BJ (cell line): Measurements from ENCODE around the gene LRIT2. TPM values are rescaled to one million over a fixed set of nuclear protein-coding genes. Genes with fewer than 3 reads are reported as not detected.

Experiments
- CTCF ChIA-PET: fragments of 350-600 bp; formaldehyde crosslinking; extraction: SDS; loops from one replicate; lab custom pipeline; 2021; ENCODE audit warnings: antibody characterized with exemption, inconsistent platforms; lab: Yijun Ruan, JAX
- POLR2A ChIA-PET: fragments of 300-600 bp; sonication (Branson Sonifier 250); formaldehyde crosslinking; extraction: SDS; loops from one replicate; lab custom pipeline; 2021; ENCODE audit warnings: antibody characterized with exemption; lab: Charles Lee
- DNase-seq: peaks from one replicate; pipeline ENCODE4 v3.0.0-alpha.2; 2011; ENCODE audit warnings: low read depth
- H3K27me3 ChIP-seq: 2 replicates; pipeline ENCODE4 v1.6.0; 2011; ENCODE audit warnings: low read length; ENCODE audit not compliant: control insufficient read depth, insufficient read depth
- H3K36me3 ChIP-seq: 2 replicates; pipeline ENCODE4 v1.5.1; 2011; ENCODE audit warnings: low read length; ENCODE audit not compliant: control insufficient read depth, insufficient read depth
- H3K4me3 ChIP-seq: 2 replicates; pipeline ENCODE4 v1.5.1; 2011; ENCODE audit warnings: low read depth, mild to moderate bottlenecking, control low read depth, low read length
- polyA plus RNA-seq: library from polyadenylated mRNA; depleted of rRNA; stranded (reverse); fragments of >200 nt; gene quantifications from 2 replicates; pipeline ENCODE4 v1.2.3, GENCODE V29; 2011
- TF ChIP-seq, protein P1 (sequence below): IDR thresholded peaks from 2 replicates; pipeline ENCODE4 v1.5.1; 2011; ENCODE audit warnings: low read depth, mild to moderate bottlenecking, control low read depth, inconsistent platforms, low read length, moderate library complexity; ENCODE audit not compliant: insufficient read depth

LRIT2 gene
- polyA plus RNA-seq, 1 experiment, result not detected

DNA sequence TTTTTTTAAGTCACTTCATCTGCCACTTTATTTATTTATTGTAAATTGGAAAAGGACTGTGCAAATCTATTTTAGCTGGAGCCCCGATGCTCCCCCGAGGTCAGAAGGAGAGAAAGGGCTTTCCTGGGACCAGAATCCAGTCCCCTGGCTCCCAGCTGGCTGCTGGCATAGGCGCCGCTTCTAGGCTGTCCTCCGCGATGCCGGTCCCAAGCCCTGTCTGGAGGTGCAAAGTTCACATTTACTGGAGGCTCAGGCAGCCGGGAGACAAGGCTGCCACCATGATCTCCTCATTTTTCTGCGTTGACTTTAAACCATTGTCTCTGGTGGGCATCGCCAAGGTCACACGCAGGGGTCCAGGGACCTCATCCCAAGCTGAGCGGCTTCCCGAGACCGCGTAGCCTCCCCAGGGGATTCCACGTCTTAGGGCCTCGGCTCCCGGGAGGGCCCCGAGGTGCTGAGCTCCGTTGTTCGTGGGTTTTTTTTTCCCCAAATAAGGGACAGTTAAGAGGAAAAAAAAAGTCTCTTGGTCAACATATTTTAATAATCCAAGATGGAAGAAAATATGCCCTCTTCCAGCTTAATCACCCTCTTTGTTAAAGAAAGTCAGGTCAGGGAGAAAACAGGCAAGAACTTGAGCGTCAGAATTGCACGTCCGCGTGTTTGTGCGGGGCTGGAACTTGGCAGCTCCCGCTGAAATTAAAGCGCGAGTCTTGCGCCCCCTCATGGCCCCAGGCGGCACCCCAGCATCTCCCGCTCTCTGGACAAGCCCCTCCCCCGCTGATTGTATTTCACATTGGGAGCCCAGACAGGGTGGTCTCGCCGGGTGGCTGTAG, 31.4 kb upstream of the LRIT2 start:
- Histone ChIP-seq H3K27me3 (peaks cover 7% of the 10 kb centered on the region; the same call in 1 of the 2 replicates), H3K36me3 (no peaks in the 10 kb centered on the region), H3K4me3 (no peak overlapping the region)
- ChIA-PET CTCF (interaction anchor here (0.6 to 2.1 kb wide), 5 partner anchors 10 to 1974 kb away, joined by 3 to 7 read pairs (median 3); no protein-coding TSS in a partner anchor), POLR2A (no interaction called here)
- DNase-seq, result no peak
- TF ChIP-seq, protein P1, sequence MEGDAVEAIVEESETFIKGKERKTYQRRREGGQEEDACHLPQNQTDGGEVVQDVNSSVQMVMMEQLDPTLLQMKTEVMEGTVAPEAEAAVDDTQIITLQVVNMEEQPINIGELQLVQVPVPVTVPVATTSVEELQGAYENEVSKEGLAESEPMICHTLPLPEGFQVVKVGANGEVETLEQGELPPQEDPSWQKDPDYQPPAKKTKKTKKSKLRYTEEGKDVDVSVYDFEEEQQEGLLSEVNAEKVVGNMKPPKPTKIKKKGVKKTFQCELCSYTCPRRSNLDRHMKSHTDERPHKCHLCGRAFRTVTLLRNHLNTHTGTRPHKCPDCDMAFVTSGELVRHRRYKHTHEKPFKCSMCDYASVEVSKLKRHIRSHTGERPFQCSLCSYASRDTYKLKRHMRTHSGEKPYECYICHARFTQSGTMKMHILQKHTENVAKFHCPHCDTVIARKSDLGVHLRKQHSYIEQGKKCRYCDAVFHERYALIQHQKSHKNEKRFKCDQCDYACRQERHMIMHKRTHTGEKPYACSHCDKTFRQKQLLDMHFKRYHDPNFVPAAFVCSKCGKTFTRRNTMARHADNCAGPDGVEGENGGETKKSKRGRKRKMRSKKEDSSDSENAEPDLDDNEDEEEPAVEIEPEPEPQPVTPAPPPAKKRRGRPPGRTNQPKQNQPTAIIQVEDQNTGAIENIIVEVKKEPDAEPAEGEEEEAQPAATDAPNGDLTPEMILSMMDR, result peak; percentile 61

DNA sequence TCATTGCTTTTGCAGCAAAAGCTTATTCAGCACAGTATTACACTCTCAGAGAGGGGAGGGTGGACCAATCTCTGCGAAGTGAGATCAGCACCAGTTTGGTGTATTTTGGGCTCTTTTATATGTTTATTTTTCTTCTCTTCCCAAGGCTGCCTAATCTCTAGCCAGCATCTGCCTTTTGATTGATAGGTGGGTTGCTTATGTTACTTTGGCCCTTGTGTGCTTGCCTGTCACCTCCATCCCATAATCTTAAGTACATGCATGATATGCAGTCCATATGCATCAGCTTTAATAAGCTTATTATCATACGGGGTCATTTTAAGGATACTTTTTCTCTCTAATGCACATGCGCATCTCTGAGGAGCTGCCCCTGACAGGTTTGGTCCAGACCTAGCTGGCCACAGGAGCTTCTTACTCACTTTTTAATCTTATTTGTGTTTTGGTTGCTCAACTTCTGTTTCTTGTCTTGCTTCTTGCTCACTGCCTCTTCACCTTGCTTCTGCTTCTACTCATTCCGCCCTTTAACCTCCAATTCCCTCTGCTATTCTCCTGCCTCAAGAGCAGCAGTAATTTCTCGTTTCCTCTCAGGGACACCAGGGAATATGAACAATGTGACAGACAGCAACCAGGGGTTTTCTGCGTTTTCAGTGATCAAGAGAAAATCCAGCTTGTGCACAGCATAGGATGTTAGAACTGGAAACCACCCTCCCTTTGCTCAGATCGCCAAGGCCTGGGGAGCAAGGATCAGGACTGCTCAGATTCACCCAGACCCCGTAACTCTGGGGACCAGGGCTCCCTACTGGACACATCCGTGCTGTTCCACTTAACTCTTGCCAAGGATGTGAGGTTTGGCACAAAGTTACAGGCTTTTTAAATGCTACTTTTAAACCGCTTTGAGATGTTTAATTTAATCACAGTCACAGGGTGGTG, 29.5 kb upstream of the LRIT2 start:
- Histone ChIP-seq H3K27me3 (peaks cover 2% of the 10 kb centered on the region; the same call in 1 of the 2 replicates), H3K36me3 (no peaks in the 10 kb centered on the region), H3K4me3 (no peak overlapping the region)
- ChIA-PET CTCF (interaction anchor here (1.1 to 1.6 kb wide), 3 partner anchors 10 to 283 kb away, joined by 4 to 5 read pairs (median 4); partner anchors contain the start of gene RGR), POLR2A (no interaction called here)
- DNase-seq, result no peak
- TF ChIP-seq, protein P1, result no peak

DNA sequence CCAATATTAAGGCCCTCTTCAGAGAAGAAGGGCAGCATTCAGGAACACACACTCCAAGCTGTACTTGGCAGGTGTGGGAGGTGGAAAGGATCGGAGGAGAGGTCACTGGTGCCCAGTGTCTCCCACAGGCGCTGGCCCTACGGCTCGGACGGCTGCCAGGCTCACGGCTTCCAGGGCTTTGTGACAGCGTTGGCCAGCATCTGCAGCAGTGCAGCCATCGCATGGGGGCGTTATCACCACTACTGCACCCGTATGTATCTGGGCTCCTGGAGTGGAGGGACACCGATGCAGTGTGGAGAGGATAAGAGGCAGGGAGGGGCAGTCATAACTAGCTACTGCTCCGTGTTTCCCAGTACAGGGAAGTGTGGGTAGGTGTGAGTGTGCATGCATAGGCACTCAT, 23.4 kb upstream of the LRIT2 start:
- POLR2A ChIA-PET, result no interaction called here
- CTCF ChIA-PET, result interaction anchor here (0.9 to 1.6 kb wide), 3 partner anchors 16 to 289 kb away, joined by 3 to 6 read pairs (median 4); no protein-coding TSS in a partner anchor
- no peak for DNase-seq
- TF ChIP-seq, protein P1, result no peak
- Histone ChIP-seq H3K4me3 (no peak overlapping the region), H3K36me3 (no peaks in the 10 kb centered on the region), H3K27me3 (peaks cover 2% of the 10 kb centered on the region)

DNA sequence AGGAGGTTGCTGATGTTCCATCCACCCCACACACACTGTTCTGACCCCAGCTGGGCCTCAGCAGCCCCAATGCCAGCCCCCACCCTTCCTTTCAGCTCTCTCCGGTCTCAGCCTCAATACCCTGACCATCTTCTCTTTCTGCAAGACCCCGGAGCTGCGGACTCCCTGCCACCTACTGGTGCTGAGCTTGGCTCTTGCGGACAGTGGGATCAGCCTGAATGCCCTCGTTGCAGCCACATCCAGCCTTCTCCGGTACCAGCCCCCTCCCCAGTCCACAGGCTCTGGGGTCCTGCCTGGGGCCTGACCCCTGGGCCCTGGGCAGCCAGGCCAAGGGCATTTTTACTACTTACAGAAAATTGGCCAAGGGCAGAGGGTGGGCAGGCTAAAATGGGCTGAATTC, 22.2 kb upstream of the LRIT2 start:
- ChIA-PET CTCF (interaction anchor here (0.8 to 1.6 kb wide), 4 partner anchors 10 to 20 kb away, joined by 3 to 6 read pairs (median 4); no protein-coding TSS in a partner anchor), POLR2A (no interaction called here)
- TF ChIP-seq, protein P1, result no peak
- H3K27me3 ChIP-seq, result no peaks in the 10 kb centered on the region; the same call in none of the 2 replicates
- no peaks in the 10 kb centered on the region for H3K36me3 ChIP-seq
- DNase-seq, result no peak
- H3K4me3 ChIP-seq, result no peak overlapping the region
